ENCODE data around the gene DTX1. TPM values are rescaled to one million over a fixed set of nuclear protein-coding genes. Genes with fewer than 3 reads are reported as not detected.

Gene DTX1
- polyA plus RNA-seq, 1 donor from 2014 or later: 0.61 TPM

Other genes with a start within 250 kb of the DTX1 start
- 115 TPM for gene OAS1, start 149.8 kb upstream of the DTX1 start, polyA plus RNA-seq
- gene OAS3, start 118.3 kb upstream of the DTX1 start, polyA plus RNA-seq: 12.9 TPM
- 44.7 TPM for gene OAS2, start 78.2 kb upstream of the DTX1 start, polyA plus RNA-seq
- not detected for gene RASAL1, start 79.0 kb downstream of the DTX1 start, polyA plus RNA-seq
- not detected for gene CFAP73, start 93.0 kb downstream of the DTX1 start, polyA plus RNA-seq
- 34.2 TPM for gene DDX54, start 128.7 kb downstream of the DTX1 start, polyA plus RNA-seq
- gene RITA1, start 129.0 kb downstream of the DTX1 start, polyA plus RNA-seq: 24.1 TPM
- gene TPCN1, start 164.7 kb downstream of the DTX1 start, polyA plus RNA-seq: 17.4 TPM